ENCODE data around the gene RANBP1.

DNA sequence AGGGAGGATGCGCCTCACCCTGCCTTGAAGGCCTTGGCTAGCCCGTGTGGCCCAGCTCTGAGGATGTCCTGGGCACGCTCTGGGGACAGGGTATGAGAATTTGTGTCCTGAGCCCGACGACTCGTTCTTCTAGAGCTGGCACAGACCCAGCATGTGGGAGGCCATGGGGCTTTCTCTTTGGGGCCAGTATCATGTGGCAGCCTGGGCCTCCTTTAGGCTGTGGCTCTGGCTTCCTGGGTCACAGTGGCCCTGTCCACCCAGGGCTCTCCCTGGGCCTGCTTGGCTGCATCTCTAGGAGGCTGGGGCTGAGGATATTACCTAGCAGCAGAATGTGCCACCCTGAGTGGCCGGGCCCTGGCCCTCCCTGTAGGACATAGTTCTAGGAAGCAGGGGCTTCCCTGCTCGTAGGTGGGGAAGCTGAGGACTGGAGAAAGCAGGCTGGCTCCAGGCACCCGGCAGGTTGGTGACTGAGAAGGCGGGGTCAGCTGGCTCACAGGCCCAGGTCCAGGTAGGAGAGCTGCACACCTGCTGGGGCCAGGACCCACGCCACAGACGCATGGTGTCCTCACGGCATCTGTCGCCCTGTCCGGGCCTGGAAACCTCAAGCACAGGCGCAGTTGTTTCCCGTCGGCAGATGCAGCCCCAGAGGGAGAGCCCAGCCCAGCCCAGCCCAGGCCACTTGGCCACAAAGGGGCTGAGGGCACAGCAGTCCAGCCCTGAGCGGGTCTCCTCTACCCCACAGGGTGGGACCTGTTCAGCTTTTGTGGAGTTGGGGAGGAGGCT lies 28.2 kb downstream of the RANBP1 start:
- TF ChIP-seq, protein P1, sequence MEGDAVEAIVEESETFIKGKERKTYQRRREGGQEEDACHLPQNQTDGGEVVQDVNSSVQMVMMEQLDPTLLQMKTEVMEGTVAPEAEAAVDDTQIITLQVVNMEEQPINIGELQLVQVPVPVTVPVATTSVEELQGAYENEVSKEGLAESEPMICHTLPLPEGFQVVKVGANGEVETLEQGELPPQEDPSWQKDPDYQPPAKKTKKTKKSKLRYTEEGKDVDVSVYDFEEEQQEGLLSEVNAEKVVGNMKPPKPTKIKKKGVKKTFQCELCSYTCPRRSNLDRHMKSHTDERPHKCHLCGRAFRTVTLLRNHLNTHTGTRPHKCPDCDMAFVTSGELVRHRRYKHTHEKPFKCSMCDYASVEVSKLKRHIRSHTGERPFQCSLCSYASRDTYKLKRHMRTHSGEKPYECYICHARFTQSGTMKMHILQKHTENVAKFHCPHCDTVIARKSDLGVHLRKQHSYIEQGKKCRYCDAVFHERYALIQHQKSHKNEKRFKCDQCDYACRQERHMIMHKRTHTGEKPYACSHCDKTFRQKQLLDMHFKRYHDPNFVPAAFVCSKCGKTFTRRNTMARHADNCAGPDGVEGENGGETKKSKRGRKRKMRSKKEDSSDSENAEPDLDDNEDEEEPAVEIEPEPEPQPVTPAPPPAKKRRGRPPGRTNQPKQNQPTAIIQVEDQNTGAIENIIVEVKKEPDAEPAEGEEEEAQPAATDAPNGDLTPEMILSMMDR (IDR thresholded peaks at IDR 0.05 in 4 of 5, conservative IDR thresholded peaks at IDR 0.05 in 1 of 5) = no peak
- no peak for TF ChIP-seq POLR2A (IDR thresholded peaks at IDR 0.05)

All from gastrocnemius medialis (tissue), 4 donors.